Bronchial epithelial cell (primary cell): ENCODE measurements around the gene SEMA6A. TPM values are rescaled to one million over a fixed set of nuclear protein-coding genes. Genes with fewer than 3 reads are reported as not detected.
A peak's percentile ranks its signal among the peaks of the same experiment; 100 is the strongest.

Source experiments
- DNase-seq: peaks from one replicate; pipeline ENCODE4 v3.0.0-alpha.2; 2010; ENCODE audit warnings: low read depth
- FAIRE-seq: peaks from 2 replicates; lab custom pipeline; 2011; peaks lifted over from hg19 to GRCh38; lab: Jason Lieb, UNC
- H3K27me3 ChIP-seq: 2 replicates; pipeline ENCODE4 v1.5.1; 2011; ENCODE audit warnings: low read length; ENCODE audit not compliant: control insufficient read depth, insufficient read depth
- H3K36me3 ChIP-seq: 2 replicates; pipeline ENCODE4 v1.5.1; 2011; ENCODE audit warnings: low read length; ENCODE audit not compliant: control insufficient read depth, insufficient read depth
- H3K4me3 ChIP-seq: 2 replicates; pipeline ENCODE4 v1.5.1; 2011; ENCODE audit warnings: mild to moderate bottlenecking, low read depth, low read length, control low read depth
- CTCF ChIP-seq: IDR thresholded peaks from 2 replicates; pipeline ENCODE4 v1.5.1; 2011; ENCODE audit warnings: mild to moderate bottlenecking, moderate library complexity, low read length, control low read depth, inconsistent platforms; ENCODE audit not compliant: insufficient read depth, severe bottlenecking
- total RNA-seq: library from RNA; depleted of rRNA; stranded (reverse); fragments of >200 nt; gene quantifications from 2 replicates; pipeline ENCODE4 v1.2.1, GENCODE V29; 2014

The SEMA6A gene
- total RNA-seq, 1 donor from 2014 or later: 0.53 TPM

- no peaks in the 10 kb centered on the region for H3K36me3 ChIP-seq
- no peak for FAIRE-seq
Observed at GRCh38 chr5:116446356-116447005, 128.1 kb downstream of the SEMA6A start.

GRCh38 chr5:116445311-116445710, 129.3 kb downstream of the SEMA6A start:
- DNase-seq: no peak
- FAIRE-seq: peak; percentile 43
- no peak overlapping the region for H3K4me3 ChIP-seq
- no peaks in the 10 kb centered on the region for H3K27me3 ChIP-seq
- no peaks in the 10 kb centered on the region for H3K36me3 ChIP-seq
- no peak for TF ChIP-seq CTCF

More at GRCh38 chr5:116446356-116447005, 128.1 kb downstream of the SEMA6A start:
- no peak for TF ChIP-seq CTCF
- Histone ChIP-seq H3K27me3 (no peaks in the 10 kb centered on the region), H3K4me3 (no peak overlapping the region)
- DNase-seq: no peak

GRCh38 chr5:116444373-116445295, 130.0 kb downstream of the SEMA6A start:
- Histone ChIP-seq H3K4me3 (no peak overlapping the region), H3K36me3 (no peaks in the 10 kb centered on the region), H3K27me3 (no peaks in the 10 kb centered on the region)
- no peak for DNase-seq
- no peak for FAIRE-seq
- TF ChIP-seq CTCF: no peak

- no peak for TF ChIP-seq CTCF
- Histone ChIP-seq H3K36me3 (no peaks in the 10 kb centered on the region), H3K27me3 (no peaks in the 10 kb centered on the region), H3K4me3 (no peak overlapping the region)
- DNase-seq (no peak), FAIRE-seq (no peak)
Observed at GRCh38 chr5:116442931-116443551, 131.6 kb downstream of the SEMA6A start.

- no peaks in the 10 kb centered on the region for H3K36me3 ChIP-seq
- no peak overlapping the region for H3K4me3 ChIP-seq
- no peaks in the 10 kb centered on the region for H3K27me3 ChIP-seq
- FAIRE-seq: no peak
- peak; percentile 73 for DNase-seq
- TF ChIP-seq CTCF: no peak
Observed at GRCh38 chr5:116442095-116442534, 132.5 kb downstream of the SEMA6A start.
